OCI-LY7 (cell line): ENCODE measurements around the gene HLA-A. TPM values are rescaled to one million over a fixed set of nuclear protein-coding genes. Genes with fewer than 3 reads are reported as not detected.

Experiments used
- BruUV-seq: library from RNA; stranded (reverse); fragments of 400-500 nt; replicated peaks from 2 replicates; lab custom pipeline; 2021; lab: Mats Ljungman, UMichigan
- CTCF ChIA-PET: fragments of 300-600 bp; sonication (Branson Sonifier 250); formaldehyde crosslinking; loops from one replicate; lab custom pipeline; 2022; ENCODE audit warnings: antibody characterized with exemption; ENCODE audit not compliant: unreplicated experiment; lab: Charles Lee
- POLR2A ChIA-PET: fragments of 300-600 bp; sonication (Branson Sonifier 250); formaldehyde crosslinking; loops from one replicate; lab custom pipeline; 2022; ENCODE audit warnings: antibody characterized with exemption; lab: Charles Lee
- DNase-seq: peaks from one replicate; pipeline ENCODE4 v3.0.0-alpha.2; 2015; ENCODE audit warnings: low spot score
- H2AFZ ChIP-seq: fragments of 200-600 bp; sonication (generic), shearing (Covaris generic); 2 replicates; pipeline ENCODE4 v1.6.1; 2014; ENCODE audit warnings: mild to moderate bottlenecking, antibody characterized with exemption, low read length, moderate library complexity
- H3K27ac ChIP-seq: fragments of 200-600 bp; sonication (generic); 2 replicates; pipeline ENCODE4 v1.5.1; 2014; ENCODE audit warnings: mixed run types, low read depth, mild to moderate bottlenecking, moderate library complexity, low read length, inconsistent platforms; ENCODE audit not compliant: poor library complexity, severe bottlenecking
- H3K36me3 ChIP-seq: fragments of 200-600 bp; sonication (generic); 2 replicates; pipeline ENCODE4 v1.6.1; 2014; ENCODE audit warnings: mild to moderate bottlenecking, antibody characterized with exemption, low read length, moderate library complexity, mixed read lengths; ENCODE audit not compliant: insufficient read depth
- H3K4me1 ChIP-seq: fragments of 200-600 bp; sonication (generic); 2 replicates; pipeline ENCODE4 v1.5.1; 2014; ENCODE audit warnings: mild to moderate bottlenecking, low read length; ENCODE audit not compliant: insufficient read depth, poor library complexity, severe bottlenecking
- H3K4me2 ChIP-seq: fragments of 200-600 bp; sonication (generic); 2 replicates; pipeline ENCODE4 v1.6.1; 2014; ENCODE audit warnings: mild to moderate bottlenecking, low read length
- H3K4me3 ChIP-seq: fragments of 200-600 bp; sonication (generic); 2 replicates; pipeline ENCODE4 v1.5.1; 2014; ENCODE audit warnings: mild to moderate bottlenecking, low read depth, low read length; ENCODE audit not compliant: poor library complexity, severe bottlenecking
- H3K79me2 ChIP-seq: fragments of 200-600 bp; sonication (generic); 2 replicates; pipeline ENCODE4 v1.6.1; 2016; ENCODE audit warnings: low read depth, mild to moderate bottlenecking, low read length, moderate library complexity, mixed read lengths; ENCODE audit not compliant: insufficient read depth
- H3K9me2 ChIP-seq: fragments of 200-600 bp; sonication (generic); 2 replicates; pipeline ENCODE4 v1.6.1; 2016; ENCODE audit warnings: mild to moderate bottlenecking, low read length, mixed read lengths; ENCODE audit not compliant: insufficient read depth
- H3K9me3 ChIP-seq: fragments of 200-600 bp; sonication (generic); 2 replicates; pipeline ENCODE4 v1.6.1; 2014; ENCODE audit warnings: mild to moderate bottlenecking, mixed run types, low read length, mixed read lengths
- H4K20me1 ChIP-seq: fragments of 200-600 bp; sonication (generic); 2 replicates; pipeline ENCODE4 v1.6.1; 2014; ENCODE audit warnings: mild to moderate bottlenecking, antibody characterized with exemption, low read length, moderate library complexity, mixed read lengths; ENCODE audit not compliant: insufficient read depth
- CTCF ChIP-seq: fragments of 200-600 bp; sonication (generic); conservative IDR thresholded peaks from 2 replicates; pipeline ENCODE4 v1.5.1; 2014; ENCODE audit warnings: mild to moderate bottlenecking, antibody characterized with exemption, low read length, moderate library complexity, mixed read lengths
- EZH2phosphoT487 ChIP-seq: fragments of 200-600 bp; sonication (generic); IDR thresholded peaks from 2 replicates; pipeline ENCODE4 v1.6.1; 2018; ENCODE audit warnings: low read depth, borderline replicate concordance, mild to moderate bottlenecking, mixed run types, antibody characterized with exemption, low read length, moderate library complexity, mixed read lengths
- intact Hi-C: fragments of 100-400 bp; cut with micrococcal nuclease; formaldehyde crosslinking; loops from one replicate; pipeline ENCODE4 v1.10.0; 2022; ENCODE audit not compliant: unreplicated experiment
- total RNA-seq, 2 experiments: library from RNA; depleted of rRNA in 1 of 2; stranded (reverse); fragments of >200 nt in 1 of 2; shearing (Covaris generic) in 1 of 2; gene quantifications; 2 replicates each; pipeline ENCODE4 v1.2.3, GENCODE V29; 2014 to 2022

The HLA-A gene
- total RNA-seq, 2 experiments from 2014 or later, result 393 to 672 TPM

GRCh38 chr6:29964518-29964886 is 22.2 kb downstream of the HLA-A start:
- no peaks in the 10 kb centered on the region for H3K9me3 ChIP-seq
- no peak for DNase-seq
- TF ChIP-seq CTCF (no peak), EZH2phosphoT487 (no peak)
- ChIA-PET POLR2A (interaction anchor here (0.7 to 1.4 kb wide), 3 partner anchors 23 to 102 kb away, joined by 3 to 6 read pairs (median 3); partner anchors contain the start of gene HLA-A), CTCF (interaction anchor here (0.6 kb wide), 1 partner anchor 159 kb away, joined by 5 read pairs; no protein-coding TSS in a partner anchor)
- intact Hi-C loops, result loop anchor here (2.0 kb wide), 1 partner anchor 102 kb away; the partner anchor contains the start of gene PPP1R11
- H3K4me2 ChIP-seq, result peak overlapping the region; percentile 82
- H2AFZ ChIP-seq, result peak overlapping the region; percentile 29; the same call in 1 of the 2 replicates
- H4K20me1 ChIP-seq, result no peaks in the 10 kb centered on the region
- H3K4me3 ChIP-seq, result peak overlapping the region; percentile 67
- H3K36me3 ChIP-seq, result no peaks in the 10 kb centered on the region
- H3K27ac ChIP-seq, result peak overlapping the region; percentile 93
- H3K79me2 ChIP-seq, result no peaks in the 10 kb centered on the region; the same call in 1 of the 2 replicates
- H3K9me2 ChIP-seq, result no peaks in the 10 kb centered on the region
- BruUV-seq, result TSS peak; percentile 68
- H3K4me1 ChIP-seq, result peaks cover 54% of the 10 kb centered on the region

DNA sequence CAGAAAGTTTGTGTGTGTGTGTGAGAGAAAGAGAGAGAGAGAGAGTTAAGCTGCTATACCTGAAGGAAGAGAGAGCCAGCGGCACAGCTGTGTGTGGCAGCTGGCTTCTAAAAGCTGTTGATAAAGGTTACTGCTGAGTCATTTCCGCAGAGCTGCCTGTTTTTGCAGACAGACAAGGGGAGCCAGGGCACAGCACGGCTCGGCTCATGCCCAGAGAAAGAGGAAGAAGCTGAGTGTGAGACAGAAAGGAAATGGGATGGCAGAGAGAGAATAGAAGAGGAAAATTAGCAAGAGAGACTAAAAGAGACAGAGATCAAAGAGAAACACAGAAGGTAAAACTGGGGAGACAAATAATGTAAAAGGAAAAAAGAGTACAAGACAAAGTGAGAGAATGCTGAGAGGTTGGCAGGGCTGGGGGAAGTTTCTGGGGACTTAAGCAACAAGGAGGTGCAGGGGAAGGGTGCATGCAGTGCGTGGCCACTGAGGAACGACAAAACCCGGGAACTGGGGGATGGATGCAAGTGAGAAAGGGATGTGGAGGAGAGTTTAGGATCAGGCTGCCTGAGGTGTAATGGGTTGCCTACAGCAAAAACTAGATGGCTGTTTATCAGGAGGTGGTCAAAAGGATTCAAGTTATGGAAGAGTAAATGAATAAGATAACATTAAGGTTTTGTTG is 22.7 kb downstream of the HLA-A start:
- BruUV-seq, result no TSS peak
- Histone ChIP-seq H3K9me3 (no peaks in the 10 kb centered on the region), H3K4me3 (peak overlapping the region; percentile 67), H2AFZ (peak overlapping the region; percentile 29; the same call in 1 of the 2 replicates), H3K79me2 (no peaks in the 10 kb centered on the region; the same call in 1 of the 2 replicates), H3K4me1 (peaks cover 49% of the 10 kb centered on the region), H3K36me3 (no peaks in the 10 kb centered on the region), H3K27ac (peak overlapping the region; percentile 93), H3K4me2 (peak overlapping the region; percentile 85), H4K20me1 (no peaks in the 10 kb centered on the region), H3K9me2 (no peaks in the 10 kb centered on the region)
- no peak for TF ChIP-seq CTCF
- no peak for TF ChIP-seq EZH2phosphoT487
- intact Hi-C loops, result loop anchor here (1.0 to 5.0 kb wide), 3 partner anchors 23 to 102 kb away; partner anchors contain the start of genes HLA-A and PPP1R11
- ChIA-PET CTCF (interaction anchor here (0.6 kb wide), 1 partner anchor 158 kb away, joined by 5 read pairs; no protein-coding TSS in a partner anchor), POLR2A (interaction anchor here (0.7 to 1.4 kb wide), 4 partner anchors 23 to 101 kb away, joined by 3 to 6 read pairs (median 4); partner anchors contain the start of gene HLA-A)
- DNase-seq, result peak; percentile 97

DNA sequence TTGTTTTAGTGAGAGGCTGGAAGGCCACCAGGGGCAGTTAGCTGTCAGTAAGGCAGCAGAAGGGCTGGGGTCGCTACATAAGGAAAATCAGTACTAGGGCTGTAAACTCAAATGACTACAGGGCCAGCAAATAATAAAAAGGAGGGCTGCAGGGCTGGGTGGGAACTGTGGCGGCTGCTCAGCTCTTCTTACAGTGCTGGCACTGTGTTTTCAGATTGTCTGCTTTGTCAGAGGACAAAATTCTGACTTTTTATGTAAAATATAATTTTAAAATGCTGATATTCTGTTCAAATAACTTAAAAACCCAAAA is 23.2 kb downstream of the HLA-A start:
- BruUV-seq, result TSS peak; percentile 94
- H3K9me3 ChIP-seq, result no peaks in the 10 kb centered on the region
- intact Hi-C loops, result loop anchor here (1.0 to 5.0 kb wide), 3 partner anchors 23 to 101 kb away; partner anchors contain the start of genes HLA-A and PPP1R11
- H4K20me1 ChIP-seq, result no peaks in the 10 kb centered on the region
- H3K4me2 ChIP-seq, result peak overlapping the region; percentile 85
- CTCF ChIA-PET, result no interaction called here
- H3K27ac ChIP-seq, result peak overlapping the region; percentile 93
- POLR2A ChIA-PET, result interaction anchor here (0.7 to 1.5 kb wide), 4 partner anchors 13 to 95 kb away, joined by 3 to 7 read pairs (median 4); partner anchors contain the start of genes HLA-A and POLR1H
- TF ChIP-seq CTCF (0 out of 2 replicates have a peak, but pooled peaks have one; percentile 19), EZH2phosphoT487 (no peak)
- H2AFZ ChIP-seq, result peak overlapping the region; percentile 68; the same call in 1 of the 2 replicates
- peak; percentile 20 for DNase-seq
- H3K9me2 ChIP-seq, result no peaks in the 10 kb centered on the region
- H3K79me2 ChIP-seq, result no peaks in the 10 kb centered on the region; the same call in 1 of the 2 replicates
- H3K4me1 ChIP-seq, result peaks cover 49% of the 10 kb centered on the region
- peak overlapping the region; percentile 67 for H3K4me3 ChIP-seq
- no peaks in the 10 kb centered on the region for H3K36me3 ChIP-seq
